GM23338 (cell line): ENCODE measurements around the gene NUP205. TPM values are rescaled to one million over a fixed set of nuclear protein-coding genes. Genes with fewer than 3 reads are reported as not detected.
A peak's percentile ranks its signal among the peaks of the same experiment; 100 is the strongest.

Source experiments
- ATAC-seq: fragments of 200-7000 bp; cut with Tn5 transposase; 3 replicates; pipeline ENCODE4 v1.9.1; 2020
- DNase-seq: peaks from one replicate; pipeline ENCODE4 v3.0.0-alpha.2; 2015; ENCODE audit warnings: low spot score
- H2AFZ ChIP-seq: fragments of 200-600 bp; sonication (generic); 2 replicates; pipeline ENCODE4 v1.8.0; 2016; ENCODE audit warnings: antibody characterized with exemption, mild to moderate bottlenecking, moderate library complexity
- H3F3A ChIP-seq: fragments of 200-600 bp; sonication (generic); replicated peaks from 2 replicates; pipeline ENCODE4 v1.8.0; 2017; ENCODE audit warnings: antibody characterized with exemption, mixed run types, low read depth
- H3K27ac ChIP-seq: fragments of 200-600 bp; sonication (generic); 2 replicates; pipeline ENCODE4 v1.6.1; 2016; ENCODE audit warnings: low read depth
- H3K27me3 ChIP-seq: fragments of 200-600 bp; sonication (generic); 2 replicates; pipeline ENCODE4 v1.8.0; 2016; ENCODE audit warnings: mild to moderate bottlenecking, mixed run types, moderate library complexity; ENCODE audit not compliant: insufficient read depth
- H3K36me3 ChIP-seq: fragments of 200-600 bp; sonication (generic); 2 replicates; pipeline ENCODE4 v1.8.0; 2016; ENCODE audit warnings: mild to moderate bottlenecking; ENCODE audit not compliant: insufficient read depth
- H3K4me1 ChIP-seq: fragments of 200-600 bp; sonication (generic); 2 replicates; pipeline ENCODE4 v1.8.0; 2016; ENCODE audit warnings: mild to moderate bottlenecking, moderate library complexity; ENCODE audit not compliant: insufficient read depth
- H3K4me2 ChIP-seq: fragments of 200-600 bp; sonication (generic); 2 replicates; pipeline ENCODE4 v1.7.1; 2017; ENCODE audit warnings: mixed run types
- H3K4me3 ChIP-seq: fragments of 200-600 bp; sonication (generic); 2 replicates; pipeline ENCODE4 v1.6.1; 2016; ENCODE audit warnings: mixed run types
- H3K79me2 ChIP-seq: fragments of 200-600 bp; sonication (generic); replicated peaks from 2 replicates; pipeline ENCODE4 v1.8.0; 2017; ENCODE audit warnings: mild to moderate bottlenecking; ENCODE audit not compliant: insufficient read depth
- H3K9me2 ChIP-seq: fragments of 200-600 bp; sonication (generic); 2 replicates; pipeline ENCODE4 v1.8.0; 2017; ENCODE audit not compliant: insufficient read depth
- H4K20me1 ChIP-seq: fragments of 200-600 bp; sonication (generic); replicated peaks from 2 replicates; pipeline ENCODE4 v1.8.0; 2017; ENCODE audit warnings: mild to moderate bottlenecking; ENCODE audit not compliant: insufficient read depth
- H3K27ac Mint-ChIP-seq: 2 replicates; pipeline ENCODE4 v1.8.0; 2020; ENCODE audit warnings: inconsistent platforms, mild to moderate bottlenecking, moderate library complexity, mixed read lengths
- H3K27me3 Mint-ChIP-seq: 3 replicates; pipeline ENCODE4 v1.8.0; 2022; ENCODE audit warnings: low read depth, mild to moderate bottlenecking, moderate library complexity, mixed read lengths, inconsistent platforms; ENCODE audit not compliant: insufficient read depth, poor library complexity
- H3K36me3 Mint-ChIP-seq: 3 replicates; pipeline ENCODE4 v1.8.0; 2021; ENCODE audit warnings: low read depth, mild to moderate bottlenecking, inconsistent platforms, moderate library complexity, mixed read lengths
- H3K4me1 Mint-ChIP-seq: 3 replicates; pipeline ENCODE4 v1.8.0; 2020; ENCODE audit warnings: mild to moderate bottlenecking, inconsistent platforms, mixed read lengths
- H3K4me3 Mint-ChIP-seq: 3 replicates; pipeline ENCODE4 v1.8.0; 2021; ENCODE audit warnings: moderate library complexity, mild to moderate bottlenecking, inconsistent platforms, mixed read lengths
- H3K9me3 Mint-ChIP-seq: 3 replicates; pipeline ENCODE4 v1.8.0; 2020; ENCODE audit warnings: moderate library complexity, mild to moderate bottlenecking, inconsistent platforms, mixed read lengths
- CREB1 ChIP-seq: fragments of 250-450 bp; sonication (Bioruptor Pico); IDR thresholded peaks from 2 replicates; pipeline ENCODE4 v1.5.0; 2020; ENCODE audit warnings: low read depth, mild to moderate bottlenecking, moderate library complexity
- EZH2 ChIP-seq: fragments of 200-600 bp; sonication (generic); IDR thresholded peaks from one replicate; pipeline ENCODE4 v1.8.0; 2017; ENCODE audit warnings: antibody characterized with exemption, mild to moderate bottlenecking, low read depth; ENCODE audit not compliant: unreplicated experiment
- JUNB ChIP-seq: IDR thresholded peaks from one replicate; pipeline ENCODE4 v1.6.1; 2016; ENCODE audit warnings: antibody characterized with exemption; ENCODE audit not compliant: unreplicated experiment
- POLR2AphosphoS5 ChIP-seq: IDR thresholded peaks from 2 replicates; pipeline ENCODE4 v1.6.1; 2016; ENCODE audit warnings: antibody characterized with exemption, low read depth
- ZNF331 ChIP-seq: fragments of 250-450 bp; sonication (Bioruptor Pico); IDR thresholded peaks from 2 replicates; pipeline ENCODE4 v1.5.0; 2020; ENCODE audit warnings: low read depth, mild to moderate bottlenecking, moderate library complexity
- polyA plus RNA-seq: library from polyadenylated mRNA; unstranded; fragments of >200 nt; fragmentation: Nextera tagmentation; extraction: Ambion mirVana; gene quantifications from 2 replicates; pipeline ENCODE4 v1.2.1, GENCODE V29; 2016
- total RNA-seq: library from RNA; depleted of rRNA; stranded (reverse); fragments of >200 nt; shearing (Covaris generic); gene quantifications from 2 replicates; pipeline ENCODE4 v1.2.3, GENCODE V29; 2014
- TF ChIP-seq, protein P1 (sequence below), 2 experiments: fragments of 200-600 bp in 1 of 2; sonication (generic) in 1 of 2; conservative IDR thresholded peaks; 2 replicates each; pipeline versions ENCODE4 v1.5.1 to v1.6.1; 2016 to 2017; ENCODE audit warnings: antibody characterized with exemption in 2 of 2, low read depth in 2 of 2, mild to moderate bottlenecking in 2 of 2, moderate library complexity in 1 of 2
- TF ChIP-seq, protein P2 (sequence below): IDR thresholded peaks from 2 replicates; pipeline ENCODE4 v1.6.1; 2016; ENCODE audit warnings: antibody characterized with exemption

Gene NUP205
- total and polyA plus RNA-seq, 2 experiments from 2014 or later: 150 to 212 TPM

DNA sequence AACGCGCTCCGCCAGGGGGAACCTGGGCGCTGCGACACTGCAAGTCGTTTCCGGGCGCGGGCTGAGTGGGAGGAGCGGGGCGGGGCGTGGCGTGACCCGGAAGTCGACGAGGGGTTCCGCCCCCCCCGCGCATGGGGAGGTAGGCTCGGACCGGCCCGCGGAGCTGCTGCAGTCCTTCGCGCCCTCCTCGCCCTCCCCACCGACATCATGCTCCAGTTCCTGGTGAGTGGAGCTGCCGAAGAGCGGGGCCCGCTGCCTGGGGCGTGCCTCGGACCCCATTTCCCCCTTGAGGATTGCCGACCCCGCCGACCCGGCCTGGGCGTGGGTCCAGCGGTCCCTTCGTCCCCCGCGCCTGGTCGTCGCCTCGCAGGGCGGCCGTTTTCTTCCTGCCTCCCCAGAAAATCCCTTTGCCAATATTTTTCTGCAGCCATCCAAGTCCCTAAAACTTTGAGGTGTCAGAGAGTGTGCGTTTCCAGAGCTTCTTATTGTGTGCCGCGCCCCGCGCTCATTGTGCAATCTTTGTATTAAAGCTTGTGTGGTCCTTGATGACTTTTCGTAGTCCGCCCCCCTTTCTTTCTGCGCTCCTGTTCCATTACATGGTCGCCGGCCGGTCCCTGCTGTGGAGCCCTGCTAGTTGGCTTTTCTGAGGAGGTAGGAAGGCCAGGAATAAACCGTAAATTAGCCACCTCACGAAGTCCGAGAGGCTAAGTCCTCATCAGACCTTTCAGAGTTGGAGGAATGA lies 104.8 kb downstream of the NUP205 start, which contains the start of gene STMP1:
Gene STMP1, plus strand, starts transcription at position 142 of the 742 bp plus-strand sequence.
- Histone ChIP-seq H3K36me3 (no peaks in the 10 kb centered on the region), H2AFZ (peak within 1 kb of the TSS; percentile 99), H3K79me2 (peaks cover 51% of the 10 kb centered on the region), H4K20me1 (no peaks in the 10 kb centered on the region), H3K4me2 (peak within 1 kb of the TSS; percentile 91), H3K9me2 (no peaks in the 10 kb centered on the region), H3K4me3 (peak within 1 kb of the TSS; percentile 97), H3F3A (peaks cover 13% of the 10 kb centered on the region; the same call in 1 of the 2 replicates), H3K4me1 (peaks cover 14% of the 10 kb centered on the region), H3K27ac (peak within 1 kb of the TSS; percentile 97), H3K27me3 (no peaks in the 10 kb centered on the region)
- Mint-ChIP-seq H3K4me3 (peak within 1 kb of the TSS; percentile 98), H3K27me3 (peaks cover 6% of the 10 kb centered on the region), H3K27ac (peak within 1 kb of the TSS; percentile 99), H3K4me1 (peaks cover 13% of the 10 kb centered on the region; the same call in 2 of the 3 replicates), H3K36me3 (peaks cover 11% of the 10 kb centered on the region; the same call in 2 of the 3 replicates), H3K9me3 (no peaks in the 10 kb centered on the region; the same call in 2 of the 3 replicates)
- TF ChIP-seq, protein P1, sequence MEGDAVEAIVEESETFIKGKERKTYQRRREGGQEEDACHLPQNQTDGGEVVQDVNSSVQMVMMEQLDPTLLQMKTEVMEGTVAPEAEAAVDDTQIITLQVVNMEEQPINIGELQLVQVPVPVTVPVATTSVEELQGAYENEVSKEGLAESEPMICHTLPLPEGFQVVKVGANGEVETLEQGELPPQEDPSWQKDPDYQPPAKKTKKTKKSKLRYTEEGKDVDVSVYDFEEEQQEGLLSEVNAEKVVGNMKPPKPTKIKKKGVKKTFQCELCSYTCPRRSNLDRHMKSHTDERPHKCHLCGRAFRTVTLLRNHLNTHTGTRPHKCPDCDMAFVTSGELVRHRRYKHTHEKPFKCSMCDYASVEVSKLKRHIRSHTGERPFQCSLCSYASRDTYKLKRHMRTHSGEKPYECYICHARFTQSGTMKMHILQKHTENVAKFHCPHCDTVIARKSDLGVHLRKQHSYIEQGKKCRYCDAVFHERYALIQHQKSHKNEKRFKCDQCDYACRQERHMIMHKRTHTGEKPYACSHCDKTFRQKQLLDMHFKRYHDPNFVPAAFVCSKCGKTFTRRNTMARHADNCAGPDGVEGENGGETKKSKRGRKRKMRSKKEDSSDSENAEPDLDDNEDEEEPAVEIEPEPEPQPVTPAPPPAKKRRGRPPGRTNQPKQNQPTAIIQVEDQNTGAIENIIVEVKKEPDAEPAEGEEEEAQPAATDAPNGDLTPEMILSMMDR (conservative IDR thresholded peaks at IDR 0.05; ENCODE audit: low read depth in 2 of 2): peak; percentile 29 to 73
- peak; percentile 82 for TF ChIP-seq CREB1 (CRISPR knock-in tag)
- TF ChIP-seq POLR2AphosphoS5: peak; percentile 98
- no peak for TF ChIP-seq ZNF331 (CRISPR knock-in tag)
- TF ChIP-seq, protein P2, sequence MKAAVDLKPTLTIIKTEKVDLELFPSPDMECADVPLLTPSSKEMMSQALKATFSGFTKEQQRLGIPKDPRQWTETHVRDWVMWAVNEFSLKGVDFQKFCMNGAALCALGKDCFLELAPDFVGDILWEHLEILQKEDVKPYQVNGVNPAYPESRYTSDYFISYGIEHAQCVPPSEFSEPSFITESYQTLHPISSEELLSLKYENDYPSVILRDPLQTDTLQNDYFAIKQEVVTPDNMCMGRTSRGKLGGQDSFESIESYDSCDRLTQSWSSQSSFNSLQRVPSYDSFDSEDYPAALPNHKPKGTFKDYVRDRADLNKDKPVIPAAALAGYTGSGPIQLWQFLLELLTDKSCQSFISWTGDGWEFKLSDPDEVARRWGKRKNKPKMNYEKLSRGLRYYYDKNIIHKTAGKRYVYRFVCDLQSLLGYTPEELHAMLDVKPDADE: peak; percentile 81
- ATAC-seq (peak; percentile 92), DNase-seq (peak; percentile 98)

DNA sequence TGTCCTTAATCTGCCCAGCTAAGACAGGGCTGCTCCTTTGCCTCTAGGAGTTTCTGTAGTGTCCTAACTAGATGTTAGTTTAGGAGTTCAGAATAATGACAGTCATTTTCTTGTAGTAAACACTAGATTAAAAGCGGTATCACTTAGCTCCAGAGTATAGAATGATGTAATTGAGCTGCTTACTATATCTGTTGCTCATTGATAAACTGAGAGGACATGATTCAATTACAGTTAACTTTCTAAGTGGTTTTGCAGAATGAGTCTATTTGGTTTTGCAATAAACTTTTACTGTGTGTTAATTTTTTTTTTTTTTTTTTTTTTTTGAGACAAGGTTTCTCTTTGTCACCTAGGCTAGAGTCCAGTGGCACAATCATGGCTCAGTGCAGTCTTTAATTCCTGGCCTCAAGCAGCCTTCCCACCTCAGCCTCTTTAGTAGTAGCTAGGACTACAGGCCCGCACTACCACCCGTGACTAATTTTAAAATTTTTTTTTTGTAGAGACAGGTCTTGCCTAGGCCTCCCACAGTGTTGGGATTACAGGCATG lies 106.4 kb downstream of the NUP205 start:
- no peak overlapping the region for H2AFZ ChIP-seq
- H3K4me1 ChIP-seq: peaks cover 13% of the 10 kb centered on the region
- no peak for TF ChIP-seq JUNB
- TF ChIP-seq EZH2: no peak
- peaks cover 26% of the 10 kb centered on the region for H3K36me3 Mint-ChIP-seq
- ATAC-seq: no peak
- DNase-seq: no peak
- H3K4me3 ChIP-seq: peak overlapping the region; percentile 97; the same call in 1 of the 2 replicates
- no peaks in the 10 kb centered on the region for H3K36me3 ChIP-seq
- no peaks in the 10 kb centered on the region for H4K20me1 ChIP-seq
- H3F3A ChIP-seq: peaks cover 13% of the 10 kb centered on the region; the same call in 1 of the 2 replicates
- peak overlapping the region; percentile 98 for H3K4me3 Mint-ChIP-seq
- H3K4me2 ChIP-seq: peak overlapping the region; percentile 91
- H3K27ac Mint-ChIP-seq: peak overlapping the region; percentile 65; the same call in 1 of the 2 replicates
- peaks cover 13% of the 10 kb centered on the region; the same call in 2 of the 3 replicates for H3K4me1 Mint-ChIP-seq
- H3K27ac ChIP-seq: no peak overlapping the region
- peaks cover 67% of the 10 kb centered on the region for H3K79me2 ChIP-seq
- peaks cover 4% of the 10 kb centered on the region for H3K27me3 Mint-ChIP-seq
- H3K9me3 Mint-ChIP-seq: no peaks in the 10 kb centered on the region; the same call in 2 of the 3 replicates
- no peaks in the 10 kb centered on the region for H3K27me3 ChIP-seq
- no peaks in the 10 kb centered on the region for H3K9me2 ChIP-seq
